GM18498 (cell line): Measurements from ENCODE around the gene C9orf85.
"Not testable (repeated sequence)": the region's sequence is repeated elsewhere in the genome, so short reads cannot be mapped to it uniquely, and the experiment has no call there.

Source experiments
- ATAC-seq: cut with Tn5 transposase; IDR thresholded peaks from one replicate; pipeline ENCODE4 v1.9.1; 2021; ENCODE audit warnings: mild to moderate bottlenecking, moderate library complexity; ENCODE audit not compliant: unreplicated experiment

C9orf85 gene

DNA sequence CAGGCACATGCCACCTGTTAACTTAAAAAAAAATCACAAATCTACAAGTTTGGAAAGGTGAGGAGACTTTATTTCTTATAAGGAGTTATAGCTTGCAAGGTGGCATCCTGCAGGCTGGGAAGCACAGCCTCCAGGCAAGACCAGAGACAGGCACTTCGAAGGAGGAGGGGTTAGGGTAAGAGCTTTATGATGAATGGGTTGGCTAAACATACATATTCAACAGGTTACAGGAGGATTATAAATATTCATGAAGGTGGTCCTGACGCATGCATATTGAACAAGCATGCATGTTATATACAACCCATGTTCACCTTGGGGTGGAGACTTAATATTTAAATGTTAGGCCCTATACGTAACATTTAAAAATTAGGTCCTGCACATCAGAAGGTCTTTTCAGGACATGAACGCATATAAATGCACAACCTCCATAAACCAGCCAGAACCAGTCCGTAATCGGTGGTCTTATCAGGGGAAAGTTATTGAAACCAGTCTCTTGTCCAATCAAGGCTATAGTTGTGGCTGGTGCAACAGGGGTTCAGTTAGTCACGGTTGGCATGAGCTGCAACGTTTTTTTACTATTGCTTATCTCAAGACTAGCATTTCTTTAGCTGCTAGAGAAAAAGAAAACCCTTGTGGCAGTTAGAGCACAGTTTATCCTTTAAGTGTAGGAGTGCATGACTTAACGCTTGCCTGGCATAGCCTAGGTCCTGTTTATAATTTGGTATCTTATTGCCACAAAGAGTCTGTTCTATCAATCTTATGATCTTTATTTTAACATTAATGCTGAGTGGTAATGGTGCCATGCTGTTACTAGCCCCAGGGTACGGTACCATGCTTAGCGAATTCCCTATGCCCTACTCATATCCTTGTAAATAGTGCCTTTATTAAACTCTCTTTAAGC, 76.3 kb downstream of the C9orf85 start:
- ATAC-seq: no peak

- ATAC-seq: no peak
These were observed 79.0 kb downstream of the C9orf85 start for GRCh38 chr9:71990466-71990865.

- no peak for ATAC-seq
These were observed 94.0 kb downstream of the C9orf85 start for GRCh38 chr9:72005451-72005850.

DNA sequence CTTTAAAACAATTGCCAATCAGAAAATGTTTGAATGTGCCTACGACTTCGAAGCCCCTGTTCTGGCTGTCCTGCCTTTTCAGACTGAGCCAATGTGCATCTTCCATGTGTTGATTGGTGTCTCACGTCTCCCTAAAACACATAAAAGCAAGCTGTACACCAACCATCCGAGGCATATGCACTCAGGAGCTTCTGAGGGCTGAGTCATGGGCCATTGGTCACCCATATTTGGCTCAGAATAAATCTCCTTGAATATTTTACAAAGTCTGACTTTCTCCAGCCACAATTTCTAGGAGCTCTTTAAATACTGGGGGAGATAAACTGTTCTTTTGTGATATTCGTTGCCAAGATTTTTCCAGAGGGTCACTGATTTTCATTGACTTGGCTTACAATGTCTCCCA, 95.1 kb downstream of the C9orf85 start:
- no peak for ATAC-seq

- ATAC-seq: not testable (repeated sequence)
These were observed 96.3 kb downstream of the C9orf85 start for GRCh38 chr9:72007726-72008125.

DNA sequence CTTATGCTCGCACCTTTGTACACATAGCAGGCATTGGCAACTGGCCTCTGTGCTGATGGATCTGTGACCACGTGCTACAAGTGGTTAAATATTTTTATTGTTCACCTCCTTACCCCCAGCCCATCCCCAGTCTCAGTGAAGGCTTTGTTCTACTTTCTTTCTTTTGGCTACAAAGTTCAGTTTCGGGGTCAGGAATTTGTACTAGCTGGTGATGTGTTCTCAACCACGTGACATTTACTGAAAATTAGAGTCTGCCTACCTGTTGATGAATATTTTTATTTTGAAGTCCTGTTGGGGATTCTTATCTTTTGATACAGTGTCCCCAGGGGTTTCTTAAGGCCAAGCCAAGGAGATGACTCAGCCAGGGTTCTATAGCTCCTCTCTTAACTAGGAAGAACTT, 101.2 kb downstream of the C9orf85 start:
- ATAC-seq: no peak

DNA sequence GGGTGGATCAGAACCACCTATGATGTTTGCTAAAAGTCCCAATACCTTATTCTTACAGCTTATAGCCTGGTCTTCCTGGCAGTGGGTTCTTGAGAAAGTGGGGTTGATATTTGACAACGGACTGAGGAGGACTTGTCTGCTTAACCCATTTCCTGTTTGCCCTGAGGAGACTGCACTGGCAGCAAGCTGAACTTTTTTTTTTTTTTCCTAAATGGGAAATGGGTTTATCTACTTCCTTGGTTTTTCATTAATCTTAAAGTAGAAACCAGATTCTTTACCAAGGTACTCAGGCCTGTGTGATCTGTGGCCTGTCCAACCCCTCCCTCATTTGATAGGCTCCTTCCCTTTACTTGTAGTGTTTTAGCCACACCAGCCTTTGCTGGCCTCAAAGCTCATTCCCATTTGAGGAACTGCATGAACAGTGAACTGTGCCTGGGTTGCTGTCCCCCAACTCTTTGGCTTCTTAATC, 101.9 kb downstream of the C9orf85 start:
- no peak for ATAC-seq

DNA sequence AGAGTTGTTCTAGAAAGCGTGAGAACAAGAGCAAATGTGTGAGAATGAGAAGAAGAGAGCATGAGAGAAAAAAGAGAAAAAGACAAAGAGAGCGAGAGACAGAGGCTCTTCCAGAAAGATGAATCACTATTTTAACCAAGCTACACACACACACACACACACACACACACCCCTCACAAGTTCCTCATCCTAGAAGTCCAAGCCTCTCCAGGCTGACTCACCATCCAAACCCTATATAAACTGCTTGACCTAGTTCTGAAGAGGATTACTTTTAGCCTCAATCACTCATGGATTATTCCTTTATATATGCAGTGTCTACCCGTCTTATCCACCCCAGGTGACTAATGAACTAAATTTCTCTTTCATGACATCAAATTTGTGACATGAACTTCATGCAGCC, 111.4 kb downstream of the C9orf85 start:
- ATAC-seq: no peak
